GM12872 (cell line): ENCODE results near the gene TMC4.

ENCODE experiments used
- CTCF ChIP-seq: IDR thresholded peaks from 3 replicates; pipeline ENCODE4 v1.5.1; 2011; ENCODE audit warnings: low read depth, mild to moderate bottlenecking, low read length, moderate library complexity; ENCODE audit not compliant: insufficient read depth

The TMC4 gene

GRCh38 chr19:54127688-54128440 is 45.1 kb downstream of the TMC4 start:
- no peak for TF ChIP-seq CTCF

GRCh38 chr19:54125713-54126112 is 47.2 kb downstream of the TMC4 start:
- no peak for TF ChIP-seq CTCF

- no peak for TF ChIP-seq CTCF
Measured at GRCh38 chr19:54124393-54124792, 48.6 kb downstream of the TMC4 start.

GRCh38 chr19:54123682-54124081 is 49.3 kb downstream of the TMC4 start:
- TF ChIP-seq CTCF, result no peak

- TF ChIP-seq CTCF, result no peak
Measured at GRCh38 chr19:54121259-54121658, 51.7 kb downstream of the TMC4 start.

- TF ChIP-seq CTCF, result no peak
Measured at GRCh38 chr19:54115109-54116063, 57.6 kb downstream of the TMC4 start, which contains the start of the genes PRPF31 and TFPT. PRPF31 (plus strand) TSS chr19:54115754; CDS start chr19:54118279, 2,525 bp downstream. TFPT (minus strand) TSS chr19:54115657; CDS start chr19:54115269, 388 bp downstream.
